ENCODE measurements around the gene ICAM4. TPM values are rescaled to one million over a fixed set of nuclear protein-coding genes. Genes with fewer than 3 reads are reported as not detected.

ICAM4 gene
- total and polyA plus RNA-seq, 2 donors (not counting 3 experiments of a cell fraction or from before 2014, with no cell fraction given) = 0.44 to 0.49 TPM

DNA sequence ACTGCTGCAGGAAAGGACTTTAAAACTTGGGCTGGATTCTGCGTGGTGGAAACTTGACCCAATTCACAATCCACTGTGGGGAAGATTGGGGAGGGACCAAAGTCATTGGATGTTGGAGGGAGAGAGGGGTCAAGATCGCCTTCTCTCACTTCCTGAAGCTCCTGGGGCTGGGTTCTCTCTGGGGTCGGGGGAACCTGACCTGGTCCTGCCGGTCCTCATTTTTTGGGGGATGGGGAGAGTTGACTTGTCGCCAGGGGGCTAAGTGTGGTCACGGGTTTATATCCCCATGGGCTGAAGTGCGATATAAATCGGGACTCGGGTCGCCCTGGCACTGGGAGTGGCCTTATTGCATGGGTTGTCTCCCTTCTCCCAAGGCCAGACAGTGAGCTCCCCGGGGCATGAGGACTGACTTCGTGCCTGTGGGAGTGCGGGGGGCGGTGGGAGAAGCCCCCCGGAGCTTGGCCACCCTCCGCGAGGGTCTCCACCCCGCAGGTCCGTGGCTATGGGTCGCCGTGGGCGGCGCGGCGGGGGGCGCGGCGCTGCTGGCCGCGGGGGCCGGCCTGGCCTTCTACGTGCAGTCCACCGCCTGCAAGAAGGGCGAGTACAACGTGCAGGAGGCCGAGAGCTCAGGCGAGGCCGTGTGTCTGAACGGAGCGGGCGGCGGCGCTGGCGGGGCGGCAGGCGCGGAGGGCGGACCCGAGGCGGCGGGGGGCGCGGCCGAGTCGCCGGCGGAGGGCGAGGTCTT, 9.3 kb downstream of the ICAM4 start:
- H3K4me1 ChIP-seq (ENCODE audit: control insufficient read depth, extremely low read depth, insufficient read depth, low read length) = peaks cover 8% of the 10 kb centered on the region
- peaks cover 42 to 52% of the 10 kb centered on the region in 2 experiments for H3K27me3 ChIP-seq (ENCODE audit: control insufficient read depth in 2 of 2, insufficient read depth in 2 of 2, low read length in 2 of 2)
- H3K27ac ChIP-seq (ENCODE audit: insufficient read depth, low read depth, low read length) = no peak overlapping the region
- no peaks in the 10 kb centered on the region for H3K36me3 ChIP-seq (ENCODE audit: control insufficient read depth in 2 of 2, extremely low read depth in 1 of 2, insufficient read depth in 2 of 2, low read length in 2 of 2)
- ChIA-PET CTCF (interaction anchor here (1.2 kb wide), 2 partner anchors 25 to 37 kb away, joined by 3 to 4 read pairs; partner anchors contain the start of gene ICAM1), POLR2A (no interaction called here)
- no peaks in the 10 kb centered on the region for H3K79me2 ChIP-seq (ENCODE audit: control insufficient read depth, insufficient read depth, low read length)
- no peak overlapping the region for H3K4me3 ChIP-seq (replicated peaks in 1 of 3; ENCODE audit: insufficient read depth in 1 of 3, low read depth in 1 of 3, low read length in 3 of 3)
- DNase-seq (ENCODE audit: low read depth, low spot score) (no peak), FAIRE-seq (no peak)
- TF ChIP-seq EZH2 (IDR thresholded peaks at IDR 0.05; ENCODE audit: borderline replicate concordance, low read depth, low read length, severe bottlenecking) (no peak), FOS (IDR thresholded peaks at IDR 0.05; ENCODE audit: borderline replicate concordance, insufficient read depth, low read length) (no peak), POLR2A (IDR thresholded peaks at IDR 0.05; ENCODE audit: low read depth, low read length) (no peak), GATA2 (IDR thresholded peaks at IDR 0.05; ENCODE audit: insufficient read depth, insufficient read length, low read depth, low read length) (no peak), MYC (IDR thresholded peaks at IDR 0.05; ENCODE audit: low read depth, low read length) (no peak), POLR2AphosphoS5 (IDR thresholded peaks at IDR 0.05; ENCODE audit: insufficient read depth, low read depth, low read length) (no peak), JUN (IDR thresholded peaks at IDR 0.05; ENCODE audit: borderline replicate concordance, insufficient read depth, insufficient read length, low read depth) (no peak)
- TF ChIP-seq, protein P1, sequence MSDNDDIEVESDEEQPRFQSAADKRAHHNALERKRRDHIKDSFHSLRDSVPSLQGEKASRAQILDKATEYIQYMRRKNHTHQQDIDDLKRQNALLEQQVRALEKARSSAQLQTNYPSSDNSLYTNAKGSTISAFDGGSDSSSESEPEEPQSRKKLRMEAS (IDR thresholded peaks at IDR 0.05; ENCODE audit: insufficient read depth, insufficient read length) = no peak
- TF ChIP-seq, protein P2, sequence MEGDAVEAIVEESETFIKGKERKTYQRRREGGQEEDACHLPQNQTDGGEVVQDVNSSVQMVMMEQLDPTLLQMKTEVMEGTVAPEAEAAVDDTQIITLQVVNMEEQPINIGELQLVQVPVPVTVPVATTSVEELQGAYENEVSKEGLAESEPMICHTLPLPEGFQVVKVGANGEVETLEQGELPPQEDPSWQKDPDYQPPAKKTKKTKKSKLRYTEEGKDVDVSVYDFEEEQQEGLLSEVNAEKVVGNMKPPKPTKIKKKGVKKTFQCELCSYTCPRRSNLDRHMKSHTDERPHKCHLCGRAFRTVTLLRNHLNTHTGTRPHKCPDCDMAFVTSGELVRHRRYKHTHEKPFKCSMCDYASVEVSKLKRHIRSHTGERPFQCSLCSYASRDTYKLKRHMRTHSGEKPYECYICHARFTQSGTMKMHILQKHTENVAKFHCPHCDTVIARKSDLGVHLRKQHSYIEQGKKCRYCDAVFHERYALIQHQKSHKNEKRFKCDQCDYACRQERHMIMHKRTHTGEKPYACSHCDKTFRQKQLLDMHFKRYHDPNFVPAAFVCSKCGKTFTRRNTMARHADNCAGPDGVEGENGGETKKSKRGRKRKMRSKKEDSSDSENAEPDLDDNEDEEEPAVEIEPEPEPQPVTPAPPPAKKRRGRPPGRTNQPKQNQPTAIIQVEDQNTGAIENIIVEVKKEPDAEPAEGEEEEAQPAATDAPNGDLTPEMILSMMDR (IDR thresholded peaks at IDR 0.05; ENCODE audit: extremely low read depth in 1 of 2, insufficient read depth in 1 of 2, low read depth in 1 of 2, low read length in 2 of 2) = no peak
- H3K4me2 ChIP-seq (ENCODE audit: insufficient read depth, low read length) = no peak overlapping the region
- H3K9ac ChIP-seq (replicated peaks; ENCODE audit: extremely low read depth, insufficient read depth, low read length) = no peak overlapping the region
- intact Hi-C loops (cut with micrococcal nuclease) (no loop called here), dilution Hi-C loops (cut with MboI; ENCODE audit: extremely low pct_ligation_motif_present, low sequenced_read_pairs) (no loop called here)
- no TSS peak for BruUV-seq (replicated peaks)
- H3K9me1 ChIP-seq (replicated peaks; ENCODE audit: control insufficient read depth, extremely low read depth, insufficient read depth, low read length) = no peaks in the 10 kb centered on the region
- H3K9me3 ChIP-seq (replicated peaks; ENCODE audit: control insufficient read depth, insufficient read depth, low read length) = no peaks in the 10 kb centered on the region
- no peak overlapping the region for H2AFZ ChIP-seq (ENCODE audit: low read depth, low read length)
- H4K20me1 ChIP-seq (replicated peaks; ENCODE audit: control insufficient read depth, extremely low read depth, insufficient read depth, low read length) = no peaks in the 10 kb centered on the region
